ENCODE measurements around the gene PLA1A.
A peak's percentile ranks its signal among the peaks of the same experiment; 100 is the strongest.

The PLA1A gene

GRCh38 chr3:119658994-119659393 is 61.3 kb downstream of the PLA1A start:
- Histone ChIP-seq H3K9me3 (ENCODE audit: low read length) (no peaks in the 10 kb centered on the region), H3K4me3 (ENCODE audit: low read depth in 1 of 2, low read length in 2 of 2) (peak overlapping the region; percentile 28 to 85), H3K36me3 (ENCODE audit: insufficient read depth, low read length) (peaks cover 6% of the 10 kb centered on the region), H3K9ac (ENCODE audit: low read length) (peak overlapping the region; percentile 97), H3K27me3 (ENCODE audit: control insufficient read depth in 1 of 2, insufficient read depth in 2 of 2, low read length in 2 of 2) (no peaks in the 10 kb centered on the region), H3K27ac (ENCODE audit: low read depth, low read length) (peak overlapping the region; percentile 70), H3K4me1 (ENCODE audit: insufficient read depth, low read length) (peaks cover 48% of the 10 kb centered on the region)

DNA sequence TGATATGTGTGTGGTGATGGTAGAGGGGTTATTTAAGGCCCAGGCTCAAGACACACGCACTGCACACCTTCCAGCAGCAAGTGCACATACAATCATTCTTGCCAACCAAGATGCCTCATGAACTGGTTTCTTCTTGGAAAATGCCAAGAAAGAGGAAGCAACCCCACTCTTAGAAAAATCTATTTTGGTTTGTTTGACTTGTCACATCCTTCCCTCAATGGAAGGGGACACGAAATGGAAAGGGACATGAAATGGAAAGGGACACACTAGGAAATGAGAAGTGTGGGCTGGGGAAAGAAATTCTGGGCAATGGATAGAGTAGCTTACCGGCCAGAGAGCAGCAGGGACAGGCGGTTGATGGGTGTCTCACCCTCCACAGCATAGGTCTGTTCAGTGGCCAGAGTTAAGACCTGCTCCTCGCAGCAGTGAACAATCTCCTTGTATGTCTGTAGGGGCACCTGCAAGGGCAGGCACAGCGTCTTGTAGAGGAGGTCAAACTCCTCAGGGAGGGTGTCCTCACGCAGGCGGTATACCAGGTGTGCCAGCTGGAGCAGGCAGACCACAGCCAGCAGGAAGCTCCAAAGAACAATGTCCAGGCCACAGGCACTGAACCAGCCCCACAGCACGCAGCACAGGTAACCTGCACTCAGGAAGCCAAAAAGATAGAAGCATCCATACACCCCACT is 62.1 kb downstream of the PLA1A start:
- peak overlapping the region; percentile 97 for H3K9ac ChIP-seq (ENCODE audit: low read length)
- peak overlapping the region; percentile 70 for H3K27ac ChIP-seq (ENCODE audit: low read depth, low read length)
- no peaks in the 10 kb centered on the region for H3K9me3 ChIP-seq (ENCODE audit: low read length)
- peaks cover 51% of the 10 kb centered on the region for H3K4me1 ChIP-seq (ENCODE audit: insufficient read depth, low read length)
- peak overlapping the region; percentile 28 to 85 for H3K4me3 ChIP-seq (ENCODE audit: low read depth in 1 of 2, low read length in 2 of 2)
- no peaks in the 10 kb centered on the region for H3K27me3 ChIP-seq (ENCODE audit: control insufficient read depth in 1 of 2, insufficient read depth in 2 of 2, low read length in 2 of 2)
- no peaks in the 10 kb centered on the region for H3K36me3 ChIP-seq (ENCODE audit: insufficient read depth, low read length)

GRCh38 chr3:119660474-119661440 is 63.1 kb downstream of the PLA1A start, which contains the start of gene POPDC2:
Gene POPDC2 (minus strand): TSS chr3:119660589. CDS start chr3:119660423, 166 bp downstream.
- Histone ChIP-seq H3K4me1 (ENCODE audit: insufficient read depth, low read length) (peaks cover 56% of the 10 kb centered on the region), H3K4me3 (ENCODE audit: low read depth in 1 of 2, low read length in 2 of 2) (peak within 1 kb of the TSS; percentile 28 to 85), H3K9me3 (ENCODE audit: low read length) (no peaks in the 10 kb centered on the region), H3K9ac (ENCODE audit: low read length) (peak within 1 kb of the TSS; percentile 97), H3K36me3 (ENCODE audit: insufficient read depth, low read length) (no peaks in the 10 kb centered on the region), H3K27me3 (ENCODE audit: control insufficient read depth in 1 of 2, insufficient read depth in 2 of 2, low read length in 2 of 2) (no peaks in the 10 kb centered on the region), H3K27ac (ENCODE audit: low read depth, low read length) (peak within 1 kb of the TSS; percentile 86)

DNA sequence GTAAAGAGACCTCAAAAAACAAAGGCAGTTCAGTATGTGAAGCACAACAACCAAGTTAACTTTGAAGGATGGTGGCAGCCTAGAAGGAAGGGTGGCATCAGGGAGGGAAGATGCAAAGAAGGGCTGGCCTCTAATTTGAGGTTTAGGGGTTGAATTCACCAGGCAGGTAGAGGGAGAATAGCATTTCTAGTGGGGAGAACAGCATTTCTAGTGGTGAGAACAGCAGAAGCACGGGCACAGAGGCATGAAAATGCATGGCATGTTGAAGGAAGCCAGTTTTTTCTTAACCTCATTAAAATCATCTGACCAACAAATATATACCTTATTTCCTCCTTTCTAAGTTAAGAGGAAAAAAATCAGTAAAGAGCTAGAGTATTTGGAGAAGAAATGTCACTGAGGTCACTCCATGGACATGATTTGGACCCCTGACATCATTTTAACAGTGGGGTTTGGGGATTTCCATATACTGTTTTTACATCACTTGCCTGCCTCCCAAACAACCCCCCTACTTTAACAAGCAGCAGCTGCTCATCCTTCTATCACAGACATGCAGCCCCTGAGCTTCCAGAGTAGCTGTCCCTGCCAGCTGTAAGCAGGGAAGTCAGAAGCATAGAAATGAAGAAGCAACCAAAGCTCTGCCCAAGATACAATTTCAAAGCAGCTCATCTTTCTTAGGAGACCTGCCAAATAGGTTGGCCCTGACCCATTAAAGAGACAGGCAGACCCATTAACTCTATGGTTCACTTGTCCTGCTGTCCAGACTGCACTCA is 65.1 kb downstream of the PLA1A start:
- H3K36me3 ChIP-seq (ENCODE audit: insufficient read depth, low read length), result no peaks in the 10 kb centered on the region
- H3K27me3 ChIP-seq (ENCODE audit: control insufficient read depth in 1 of 2, insufficient read depth in 2 of 2, low read length in 2 of 2), result no peaks in the 10 kb centered on the region
- H3K4me3 ChIP-seq (ENCODE audit: low read depth in 1 of 2, low read length in 2 of 2), result peak overlapping the region in 1 of 2 donors; percentile 26
- no peaks in the 10 kb centered on the region for H3K9me3 ChIP-seq (ENCODE audit: low read length)
- peak overlapping the region; percentile 36 for H3K27ac ChIP-seq (ENCODE audit: low read depth, low read length)
- peak overlapping the region; percentile 15 for H3K9ac ChIP-seq (ENCODE audit: low read length)
- H3K4me1 ChIP-seq (ENCODE audit: insufficient read depth, low read length), result peaks cover 51% of the 10 kb centered on the region

DNA sequence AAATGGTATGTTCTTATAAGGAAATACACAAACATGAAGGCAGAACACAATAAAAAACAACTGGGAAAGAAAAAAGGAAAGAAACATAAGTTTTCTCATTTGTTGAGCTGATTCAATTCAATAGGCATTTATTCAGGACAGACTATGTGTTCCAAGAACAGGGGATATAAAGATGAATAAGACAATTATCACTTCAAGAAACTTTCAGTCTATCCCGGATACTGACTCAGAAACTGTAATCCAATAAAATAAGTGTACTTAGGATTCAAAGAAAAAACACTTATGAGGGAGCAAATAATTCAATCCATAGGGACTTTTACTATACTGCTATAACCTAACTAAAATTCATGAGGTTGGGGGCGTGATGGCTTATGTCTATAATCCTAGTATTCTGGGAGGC is 66.2 kb downstream of the PLA1A start:
- Histone ChIP-seq H3K27ac (ENCODE audit: low read depth, low read length) (peak overlapping the region; percentile 36), H3K4me3 (ENCODE audit: low read depth in 1 of 2, low read length in 2 of 2) (no peak overlapping the region), H3K9me3 (ENCODE audit: low read length) (no peaks in the 10 kb centered on the region), H3K36me3 (ENCODE audit: insufficient read depth, low read length) (no peaks in the 10 kb centered on the region), H3K4me1 (ENCODE audit: insufficient read depth, low read length) (peaks cover 51% of the 10 kb centered on the region), H3K9ac (ENCODE audit: low read length) (peak overlapping the region; percentile 11), H3K27me3 (ENCODE audit: control insufficient read depth in 1 of 2, insufficient read depth in 2 of 2, low read length in 2 of 2) (no peaks in the 10 kb centered on the region)

DNA sequence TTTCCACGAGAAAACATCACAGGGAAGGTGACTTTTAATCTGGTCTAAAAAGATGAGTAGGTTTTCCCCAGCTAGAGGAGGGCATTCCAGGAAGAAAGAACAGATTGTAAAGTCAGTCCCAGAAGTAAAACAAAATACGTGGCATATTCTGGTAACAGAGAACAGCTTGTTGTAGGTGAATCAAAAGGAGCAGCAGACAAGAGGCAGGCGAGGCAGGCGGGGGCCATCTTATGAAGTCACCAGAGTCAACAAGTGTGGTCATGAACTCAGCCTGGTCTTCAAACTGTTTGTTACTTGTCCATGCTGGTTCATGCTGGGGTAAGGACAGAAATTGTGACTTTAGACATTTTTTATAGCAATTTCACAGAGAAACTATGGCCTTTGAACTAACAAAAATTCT is 66.7 kb downstream of the PLA1A start:
- Histone ChIP-seq H3K27me3 (ENCODE audit: control insufficient read depth in 1 of 2, insufficient read depth in 2 of 2, low read length in 2 of 2) (no peaks in the 10 kb centered on the region), H3K36me3 (ENCODE audit: insufficient read depth, low read length) (no peaks in the 10 kb centered on the region), H3K4me1 (ENCODE audit: insufficient read depth, low read length) (peaks cover 51% of the 10 kb centered on the region), H3K27ac (ENCODE audit: low read depth, low read length) (peak overlapping the region; percentile 36), H3K9ac (ENCODE audit: low read length) (peak overlapping the region; percentile 11), H3K4me3 (ENCODE audit: low read depth in 1 of 2, low read length in 2 of 2) (no peak overlapping the region), H3K9me3 (ENCODE audit: low read length) (no peaks in the 10 kb centered on the region)

DNA sequence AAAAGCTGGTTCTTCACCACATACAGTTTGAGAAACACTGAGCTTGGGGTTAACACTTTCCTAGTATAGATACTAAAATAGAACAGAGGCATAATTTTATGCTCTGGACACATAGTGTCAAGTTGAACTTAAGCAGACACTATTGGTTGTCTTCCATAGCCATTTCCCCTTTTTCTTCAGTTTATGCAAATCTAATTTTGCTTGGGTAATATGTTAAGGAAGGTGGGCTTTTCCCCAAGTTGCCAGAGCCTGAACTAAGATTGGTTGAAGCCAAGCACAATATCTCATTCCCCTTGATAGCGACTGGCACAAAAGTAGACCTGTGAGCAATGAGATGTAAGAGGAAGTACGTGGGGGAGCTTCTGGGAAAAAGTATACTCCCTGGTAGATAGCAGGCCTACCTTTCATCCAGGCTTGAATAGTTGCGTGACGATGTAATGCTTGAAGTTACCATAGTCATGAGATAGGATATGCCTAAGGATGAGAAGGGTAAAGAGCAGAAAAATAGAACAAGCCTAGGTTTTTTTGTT is 67.2 kb downstream of the PLA1A start:
- Histone ChIP-seq H3K27ac (ENCODE audit: low read depth, low read length) (peak overlapping the region; percentile 36), H3K4me1 (ENCODE audit: insufficient read depth, low read length) (peaks cover 51% of the 10 kb centered on the region), H3K4me3 (ENCODE audit: low read depth in 1 of 2, low read length in 2 of 2) (no peak overlapping the region), H3K9ac (ENCODE audit: low read length) (no peak overlapping the region), H3K9me3 (ENCODE audit: low read length) (no peaks in the 10 kb centered on the region), H3K36me3 (ENCODE audit: insufficient read depth, low read length) (peaks cover under 1% of the 10 kb centered on the region), H3K27me3 (ENCODE audit: control insufficient read depth in 1 of 2, insufficient read depth in 2 of 2, low read length in 2 of 2) (no peaks in the 10 kb centered on the region)

GRCh38 chr3:119665954-119666559 is 68.4 kb downstream of the PLA1A start:
- peaks cover 3% of the 10 kb centered on the region for H3K36me3 ChIP-seq (ENCODE audit: insufficient read depth, low read length)
- H3K9me3 ChIP-seq (ENCODE audit: low read length), result no peaks in the 10 kb centered on the region
- peaks cover 46% of the 10 kb centered on the region for H3K4me1 ChIP-seq (ENCODE audit: insufficient read depth, low read length)
- H3K9ac ChIP-seq (ENCODE audit: low read length), result no peak overlapping the region
- peak overlapping the region; percentile 36 for H3K27ac ChIP-seq (ENCODE audit: low read depth, low read length)
- H3K4me3 ChIP-seq (ENCODE audit: low read depth in 1 of 2, low read length in 2 of 2), result no peak overlapping the region
- H3K27me3 ChIP-seq (ENCODE audit: control insufficient read depth in 1 of 2, insufficient read depth in 2 of 2, low read length in 2 of 2), result no peaks in the 10 kb centered on the region

DNA sequence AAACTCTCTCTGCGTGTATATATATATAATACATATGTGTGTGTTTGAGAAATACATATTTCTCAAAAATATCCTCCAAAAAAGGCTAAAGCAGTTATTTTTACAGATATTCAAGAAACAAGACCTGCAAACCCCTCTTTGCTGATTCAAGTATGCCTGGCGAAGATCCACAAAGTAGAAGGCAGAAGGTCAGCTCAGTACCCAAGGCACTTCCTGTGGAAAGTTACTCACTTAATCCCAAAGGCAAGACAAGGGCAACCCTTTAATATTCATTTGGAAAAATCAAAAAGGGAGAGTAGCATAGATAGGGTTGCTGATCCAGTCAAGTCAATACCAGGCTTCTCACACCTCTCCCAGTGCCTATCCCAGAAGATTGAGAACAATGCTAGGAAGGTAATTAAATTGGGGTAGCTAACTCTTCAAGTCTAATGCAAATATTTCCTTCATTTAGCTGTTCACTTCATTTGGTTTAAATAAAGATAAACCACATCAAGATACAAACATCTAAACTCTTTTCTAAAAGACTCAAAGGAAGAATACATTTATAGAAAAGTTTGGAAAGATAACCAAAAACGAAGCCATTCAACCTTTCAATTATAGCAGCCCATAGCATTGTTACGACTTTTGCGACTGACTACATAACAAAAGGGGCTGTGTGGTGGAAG is 72.4 kb downstream of the PLA1A start:
- Histone ChIP-seq H3K4me3 (ENCODE audit: low read depth in 1 of 2, low read length in 2 of 2) (no peak overlapping the region), H3K36me3 (ENCODE audit: insufficient read depth, low read length) (peaks cover 24% of the 10 kb centered on the region), H3K9me3 (ENCODE audit: low read length) (no peaks in the 10 kb centered on the region), H3K27me3 (ENCODE audit: control insufficient read depth in 1 of 2, insufficient read depth in 2 of 2, low read length in 2 of 2) (no peaks in the 10 kb centered on the region), H3K4me1 (ENCODE audit: insufficient read depth, low read length) (peaks cover 9% of the 10 kb centered on the region), H3K9ac (ENCODE audit: low read length) (no peak overlapping the region), H3K27ac (ENCODE audit: low read depth, low read length) (no peak overlapping the region)

DNA sequence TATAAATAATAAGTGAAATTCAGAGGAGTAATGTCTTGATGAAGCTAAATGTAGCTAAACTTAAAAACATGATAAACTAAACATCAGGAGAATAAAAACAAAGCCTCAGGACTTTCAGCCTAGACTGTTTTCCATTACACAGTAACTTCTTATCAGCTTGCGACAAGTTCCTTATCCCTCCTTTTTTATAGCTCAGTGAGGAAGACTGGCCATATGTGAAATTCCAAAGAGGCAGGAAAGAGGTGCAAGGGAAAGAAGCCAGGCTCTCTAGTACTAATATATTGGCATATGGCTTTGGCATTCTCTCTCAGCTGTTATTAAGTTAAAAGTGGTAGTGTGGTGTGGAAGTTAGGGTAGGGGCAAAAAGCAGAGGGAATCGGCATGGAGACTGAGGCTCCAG is 75.1 kb downstream of the PLA1A start:
- no peak overlapping the region for H3K9ac ChIP-seq (ENCODE audit: low read length)
- no peak overlapping the region for H3K4me3 ChIP-seq (ENCODE audit: low read depth in 1 of 2, low read length in 2 of 2)
- H3K36me3 ChIP-seq (ENCODE audit: insufficient read depth, low read length), result peaks cover 32% of the 10 kb centered on the region
- no peaks in the 10 kb centered on the region for H3K9me3 ChIP-seq (ENCODE audit: low read length)
- H3K27ac ChIP-seq (ENCODE audit: low read depth, low read length), result no peak overlapping the region
- no peaks in the 10 kb centered on the region for H3K27me3 ChIP-seq (ENCODE audit: control insufficient read depth in 1 of 2, insufficient read depth in 2 of 2, low read length in 2 of 2)
- H3K4me1 ChIP-seq (ENCODE audit: insufficient read depth, low read length), result peaks cover 12% of the 10 kb centered on the region

All from muscle layer of colon (tissue), 2 donors.